Natural killer cell (primary cell): ENCODE results near the gene UBA6. TPM values are rescaled to one million over a fixed set of nuclear protein-coding genes. Genes with fewer than 3 reads are reported as not detected.

Experiments
- ATAC-seq, 3 donors: fragments of 150-1000 bp in 2 of 3; fragments of 200-7000 bp in 1 of 3; cut with Tn5 transposase; 1 replicate in 1 of 3; 2 replicates in 2 of 3; pipeline ENCODE4 v1.10.0; 2021; ENCODE audit warnings: mild to moderate bottlenecking in 2 of 3, moderate library complexity in 2 of 3
- DNase-seq, 2 donors: peaks; one replicate each; pipeline versions ENCODE4 v3.0.0 to v3.0.0-alpha.2; 2013 to 2021; ENCODE audit warnings: mixed read lengths in 1 of 2
- H3K27ac ChIP-seq: one replicate; pipeline ENCODE4 v1.5.1; 2013; ENCODE audit warnings: mild to moderate bottlenecking, low read length
- H3K27me3 ChIP-seq: one replicate; pipeline ENCODE4 v1.6.1; 2013; ENCODE audit warnings: low read length; ENCODE audit not compliant: control insufficient read depth, insufficient read depth
- H3K36me3 ChIP-seq: one replicate; pipeline ENCODE4 v1.6.1; 2013; ENCODE audit warnings: low read length; ENCODE audit not compliant: control insufficient read depth, insufficient read depth
- H3K4me1 ChIP-seq: one replicate; pipeline ENCODE4 v1.6.1; 2013; ENCODE audit warnings: low read length; ENCODE audit not compliant: control insufficient read depth, insufficient read depth
- H3K4me3 ChIP-seq: one replicate; pipeline ENCODE4 v1.5.1; 2013; ENCODE audit warnings: low read length
- H3K9me3 ChIP-seq: one replicate; pipeline ENCODE4 v1.6.1; 2013; ENCODE audit warnings: low read length; ENCODE audit not compliant: control insufficient read depth, insufficient read depth
- H3K27ac Mint-ChIP-seq, 2 donors: one replicate each; pipeline ENCODE4 v1.8.0; 2022; ENCODE audit warnings: mild to moderate bottlenecking in 2 of 2, mixed read lengths in 2 of 2, moderate library complexity in 1 of 2
- H3K27me3 Mint-ChIP-seq, 2 donors: one replicate each; pipeline ENCODE4 v1.8.0; 2022; ENCODE audit warnings: low read depth in 2 of 2, mixed read lengths in 2 of 2
- H3K36me3 Mint-ChIP-seq: one replicate; pipeline ENCODE4 v1.8.0; 2022; ENCODE audit warnings: mixed read lengths
- H3K4me1 Mint-ChIP-seq, 2 donors: one replicate each; pipeline ENCODE4 v1.8.0; 2022; ENCODE audit warnings: mixed read lengths in 2 of 2
- H3K4me3 Mint-ChIP-seq: one replicate; pipeline ENCODE4 v1.8.0; 2022; ENCODE audit warnings: mild to moderate bottlenecking, moderate library complexity, mixed read lengths
- H3K9me3 Mint-ChIP-seq, 2 donors: one replicate each; pipeline ENCODE4 v1.8.0; 2022; ENCODE audit warnings: mixed read lengths in 2 of 2
- WGBS: methylation state at CpG from one replicate; pipeline ENCODE4 v1.1.7; 2013; ENCODE audit warnings: missing lambda C conversion rate; ENCODE audit not compliant: insufficient coverage; 5-methylcytosine and 5-hydroxymethylcytosine counted together
- intact Hi-C: fragments of 100-400 bp; cut with micrococcal nuclease; formaldehyde crosslinking; loops from one replicate; pipeline ENCODE4 v1.14.2; 2022
- total RNA-seq, 4 donors: library from RNA; stranded (reverse); fragments of 120-200 nt in 1 of 4; gene quantifications; one replicate each; pipeline versions ENCODE4 v1.2.3 to v1.2.4, GENCODE V29; 2013 to 2022
- TF ChIP-seq, protein P1 (sequence below): fragments of 200-600 bp; IDR thresholded peaks from one replicate; pipeline ENCODE4 v1.8.0; 2022; ENCODE audit warnings: antibody characterized with exemption

UBA6 gene
- total RNA-seq, 3 donors from 2014 or later (not counting 1 experiment from before 2014, with no cell fraction given): 54.3 to 77.7 (median 55.3) TPM

DNA sequence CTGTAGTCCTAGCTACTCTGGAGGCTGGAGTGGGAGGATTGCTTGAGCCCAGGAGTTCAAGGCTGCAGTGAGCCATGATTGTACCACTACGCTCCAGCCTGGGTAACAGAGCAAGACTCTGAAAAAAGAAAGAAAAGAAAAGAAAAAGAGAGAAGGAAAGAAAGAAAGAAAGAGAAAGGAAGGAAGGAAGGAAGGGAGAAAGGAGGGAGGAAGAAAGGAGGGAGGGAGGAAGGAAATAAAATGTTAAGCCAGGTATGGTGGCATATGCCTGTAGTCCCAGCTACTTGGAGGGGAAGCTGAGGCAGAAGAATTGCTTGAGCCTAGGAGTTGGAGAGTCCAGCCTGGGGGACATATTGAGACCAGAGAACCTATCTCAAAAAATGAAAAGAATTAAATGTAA, 130.4 kb downstream of the UBA6 start:
- Mint-ChIP-seq H3K27me3 (no peaks in the 10 kb centered on the region), H3K4me3 (no peak overlapping the region), H3K9me3 (no peaks in the 10 kb centered on the region), H3K36me3 (no peaks in the 10 kb centered on the region), H3K27ac (no peak overlapping the region), H3K4me1 (peaks cover 11 to 21% of the 10 kb centered on the region in 2 donors)
- ATAC-seq: no peak
- Histone ChIP-seq H3K4me1 (no peaks in the 10 kb centered on the region), H3K9me3 (no peaks in the 10 kb centered on the region), H3K36me3 (peaks cover 5% of the 10 kb centered on the region), H3K27ac (no peak overlapping the region), H3K27me3 (no peaks in the 10 kb centered on the region), H3K4me3 (no peak overlapping the region)
- DNase-seq: no peak
- TF ChIP-seq, protein P1, sequence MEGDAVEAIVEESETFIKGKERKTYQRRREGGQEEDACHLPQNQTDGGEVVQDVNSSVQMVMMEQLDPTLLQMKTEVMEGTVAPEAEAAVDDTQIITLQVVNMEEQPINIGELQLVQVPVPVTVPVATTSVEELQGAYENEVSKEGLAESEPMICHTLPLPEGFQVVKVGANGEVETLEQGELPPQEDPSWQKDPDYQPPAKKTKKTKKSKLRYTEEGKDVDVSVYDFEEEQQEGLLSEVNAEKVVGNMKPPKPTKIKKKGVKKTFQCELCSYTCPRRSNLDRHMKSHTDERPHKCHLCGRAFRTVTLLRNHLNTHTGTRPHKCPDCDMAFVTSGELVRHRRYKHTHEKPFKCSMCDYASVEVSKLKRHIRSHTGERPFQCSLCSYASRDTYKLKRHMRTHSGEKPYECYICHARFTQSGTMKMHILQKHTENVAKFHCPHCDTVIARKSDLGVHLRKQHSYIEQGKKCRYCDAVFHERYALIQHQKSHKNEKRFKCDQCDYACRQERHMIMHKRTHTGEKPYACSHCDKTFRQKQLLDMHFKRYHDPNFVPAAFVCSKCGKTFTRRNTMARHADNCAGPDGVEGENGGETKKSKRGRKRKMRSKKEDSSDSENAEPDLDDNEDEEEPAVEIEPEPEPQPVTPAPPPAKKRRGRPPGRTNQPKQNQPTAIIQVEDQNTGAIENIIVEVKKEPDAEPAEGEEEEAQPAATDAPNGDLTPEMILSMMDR: no peak
- WGBS: 92% methylated on average over 1 of the region's 1 CpG
- intact Hi-C loops: no loop called here

GRCh38 chr4:67568820-67569219, 132.1 kb downstream of the UBA6 start:
- ATAC-seq: no peak
- no peak overlapping the region for H3K4me3 Mint-ChIP-seq
- H3K36me3 Mint-ChIP-seq: no peaks in the 10 kb centered on the region
- no peak overlapping the region for H3K4me3 ChIP-seq
- no peaks in the 10 kb centered on the region for H3K9me3 ChIP-seq
- peaks cover 6 to 15% of the 10 kb centered on the region in 2 donors for H3K4me1 Mint-ChIP-seq
- H3K27ac ChIP-seq: no peak overlapping the region
- TF ChIP-seq, protein P1: no peak
- H3K9me3 Mint-ChIP-seq: no peaks in the 10 kb centered on the region
- peaks cover 5% of the 10 kb centered on the region for H3K36me3 ChIP-seq
- H3K4me1 ChIP-seq: no peaks in the 10 kb centered on the region
- no peak for DNase-seq
- H3K27me3 Mint-ChIP-seq: no peaks in the 10 kb centered on the region
- intact Hi-C loops: no loop called here
- H3K27ac Mint-ChIP-seq: no peak overlapping the region
- H3K27me3 ChIP-seq: no peaks in the 10 kb centered on the region
- WGBS: no CpG with 5 or more reads among the region's 2 CpGs

- Mint-ChIP-seq H3K9me3 (no peaks in the 10 kb centered on the region), H3K36me3 (no peaks in the 10 kb centered on the region), H3K27me3 (no peaks in the 10 kb centered on the region), H3K4me1 (peaks cover 9 to 10% of the 10 kb centered on the region in 2 donors), H3K4me3 (no peak overlapping the region), H3K27ac (no peak overlapping the region)
- DNase-seq (no peak), ATAC-seq (no peak)
- no peak overlapping the region for H3K27ac ChIP-seq
- no peaks in the 10 kb centered on the region for H3K4me1 ChIP-seq
- 98% methylated on average over 3 of the region's 3 CpGs for WGBS
- H3K36me3 ChIP-seq: no peaks in the 10 kb centered on the region
- TF ChIP-seq, protein P1: no peak
- H3K9me3 ChIP-seq: no peaks in the 10 kb centered on the region
- intact Hi-C loops: no loop called here
- no peak overlapping the region for H3K4me3 ChIP-seq
- no peaks in the 10 kb centered on the region for H3K27me3 ChIP-seq
Measured at GRCh38 chr4:67566335-67566734, 134.6 kb downstream of the UBA6 start.

DNA sequence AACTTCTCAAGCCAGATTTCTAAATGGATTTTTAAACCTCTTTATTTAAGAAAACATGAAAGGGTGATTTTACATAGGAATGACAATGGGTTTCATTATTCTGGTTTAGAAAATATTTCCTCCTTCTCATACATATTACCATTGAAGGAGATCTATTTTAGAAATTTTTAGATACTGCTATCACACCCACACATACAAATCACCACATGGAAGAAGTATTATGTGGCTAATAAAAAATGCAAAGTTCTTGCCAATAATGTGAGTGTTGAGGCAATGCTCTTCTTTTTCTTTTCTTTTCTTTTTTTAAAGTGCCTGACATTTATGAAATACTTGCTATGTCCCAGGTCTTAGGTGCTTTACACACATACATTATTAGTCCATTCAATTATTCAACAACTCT, 135.7 kb downstream of the UBA6 start:
- TF ChIP-seq, protein P1: no peak
- H3K27me3 ChIP-seq: no peaks in the 10 kb centered on the region
- Mint-ChIP-seq H3K4me3 (no peak overlapping the region), H3K36me3 (no peaks in the 10 kb centered on the region), H3K27me3 (no peaks in the 10 kb centered on the region), H3K27ac (no peak overlapping the region), H3K4me1 (peaks cover 19 to 21% of the 10 kb centered on the region in 2 donors), H3K9me3 (no peaks in the 10 kb centered on the region)
- H3K36me3 ChIP-seq: no peaks in the 10 kb centered on the region
- no peak overlapping the region for H3K27ac ChIP-seq
- ATAC-seq (no peak), DNase-seq (no peak)
- intact Hi-C loops: no loop called here
- no peak overlapping the region for H3K4me3 ChIP-seq
- no peaks in the 10 kb centered on the region for H3K4me1 ChIP-seq
- no peaks in the 10 kb centered on the region for H3K9me3 ChIP-seq
